Common myeloid progenitor, CD34-positive (primary cell): Measurements from ENCODE around the gene POC1A.

ENCODE experiments used
- CTCF ChIA-PET: fragments of 350-600 bp; sonication (Branson Sonifier 250); formaldehyde crosslinking; loops from one replicate; lab custom pipeline; 2021; ENCODE audit warnings: antibody characterized with exemption; lab: Charles Lee
- POLR2A ChIA-PET: fragments of 350-600 bp; sonication (Branson Sonifier 250); formaldehyde crosslinking; loops from one replicate; lab custom pipeline; 2021; ENCODE audit warnings: antibody characterized with exemption; lab: Charles Lee
- DNase-seq, 3 donors: peaks; one replicate each; pipeline versions ENCODE4 v3.0.0 to v3.0.0-alpha.2; 2013
- H3K27ac ChIP-seq, 2 experiments: 1 replicate in 1 of 2; 2 replicates in 1 of 2; pipeline ENCODE4 v1.7.0; 2013; ENCODE audit warnings: inconsistent platforms in 2 of 2, low read length in 2 of 2, mild to moderate bottlenecking in 2 of 2, low read depth in 1 of 2, moderate library complexity in 1 of 2; ENCODE audit not compliant: severe bottlenecking in 2 of 2, insufficient read depth in 1 of 2, poor library complexity in 1 of 2
- H3K27me3 ChIP-seq, 5 experiments: replicated peaks in 2 of 5; 1 replicate in 3 of 5; 2 replicates in 2 of 5; pipeline versions ENCODE4 v1.6.1 to v1.7.0; 2013; ENCODE audit warnings: low read length in 4 of 5, mild to moderate bottlenecking in 2 of 5, moderate library complexity in 2 of 5, inconsistent platforms in 1 of 5; ENCODE audit not compliant: insufficient read depth in 5 of 5, control insufficient read depth in 4 of 5
- H3K36me3 ChIP-seq, 4 experiments: 1 replicate in 2 of 4; 2 replicates in 2 of 4; pipeline versions ENCODE4 v1.6.1 to v1.7.0; 2013; ENCODE audit warnings: low read length in 3 of 4, control low read depth in 1 of 4, mild to moderate bottlenecking in 1 of 4; ENCODE audit not compliant: control insufficient read depth in 4 of 4, insufficient read depth in 4 of 4
- H3K4me1 ChIP-seq, 4 experiments: 1 replicate in 3 of 4; 2 replicates in 1 of 4; pipeline versions ENCODE4 v1.6.1 to v1.7.1; 2013; ENCODE audit warnings: low read length in 3 of 4, mild to moderate bottlenecking in 3 of 4, control low read depth in 1 of 4, inconsistent platforms in 1 of 4, moderate library complexity in 1 of 4; ENCODE audit not compliant: control insufficient read depth in 4 of 4, insufficient read depth in 4 of 4; ENCODE audit errors: control extremely low read depth in 1 of 4
- H3K4me3 ChIP-seq, 7 experiments: 1 replicate in 4 of 7; 2 replicates in 3 of 7; pipeline versions ENCODE4 v1.5.1 to v1.7.0; 2013; ENCODE audit warnings: mild to moderate bottlenecking in 7 of 7, low read length in 6 of 7, moderate library complexity in 6 of 7, inconsistent platforms in 2 of 7, low read depth in 2 of 7, control low read depth in 1 of 7; ENCODE audit not compliant: insufficient read depth in 4 of 7, control insufficient read depth in 1 of 7; ENCODE audit errors: extremely low read depth in 1 of 7
- H3K9me3 ChIP-seq, 5 experiments: 1 replicate in 4 of 5; 2 replicates in 1 of 5; pipeline versions ENCODE4 v1.6.1 to v1.7.1; 2013; ENCODE audit warnings: low read length in 4 of 5, mild to moderate bottlenecking in 2 of 5, inconsistent platforms in 1 of 5, low read depth in 1 of 5, moderate library complexity in 1 of 5; ENCODE audit not compliant: control insufficient read depth in 4 of 5, insufficient read depth in 2 of 5; ENCODE audit errors: control extremely low read depth in 1 of 5
- WGBS: methylation state at CpG from one replicate; pipeline ENCODE4 v1.1.5; 2013; ENCODE audit not compliant: insufficient coverage; 5-methylcytosine and 5-hydroxymethylcytosine counted together

Gene POC1A

GRCh38 chr3:52177701-52178042 lies 23.4 kb upstream of the POC1A start:
- Histone ChIP-seq H3K27me3 (no peaks in the 10 kb centered on the region), H3K27ac (no peak overlapping the region), H3K36me3 (no peaks in the 10 kb centered on the region), H3K9me3 (no peaks in the 10 kb centered on the region), H3K4me1 (peaks cover 0 to 12% (median 0%) of the 10 kb centered on the region in 4 experiments), H3K4me3 (no peak overlapping the region)
- WGBS, result 93% methylated on average over 4 of the region's 5 CpGs
- POLR2A ChIA-PET, result no interaction called here
- no peak for DNase-seq
- CTCF ChIA-PET, result interaction anchor here (1.0 kb wide), 1 partner anchor 8 kb away, joined by 4 read pairs; no protein-coding TSS in a partner anchor

- WGBS, result 96% methylated on average over 12 of the region's 15 CpGs
- H3K9me3 ChIP-seq, result no peaks in the 10 kb centered on the region
- CTCF ChIA-PET, result interaction anchor here (1.0 kb wide), 1 partner anchor 9 kb away, joined by 4 read pairs; no protein-coding TSS in a partner anchor
- H3K27ac ChIP-seq, result no peak overlapping the region
- POLR2A ChIA-PET, result no interaction called here
- no peaks in the 10 kb centered on the region for H3K36me3 ChIP-seq
- H3K4me3 ChIP-seq, result no peak overlapping the region
- H3K27me3 ChIP-seq, result no peaks in the 10 kb centered on the region
- no peak for DNase-seq
- peaks cover 0 to 12% (median 0%) of the 10 kb centered on the region in 4 experiments for H3K4me1 ChIP-seq
Measured at GRCh38 chr3:52176951-52177700, 22.9 kb upstream of the POC1A start.

- no peak for DNase-seq
- H3K9me3 ChIP-seq, result no peaks in the 10 kb centered on the region
- 100% methylated on average over 4 of the region's 8 CpGs for WGBS
- no peaks in the 10 kb centered on the region for H3K36me3 ChIP-seq
- POLR2A ChIA-PET, result no interaction called here
- H3K27me3 ChIP-seq, result no peaks in the 10 kb centered on the region
- H3K4me3 ChIP-seq, result no peak overlapping the region
- H3K27ac ChIP-seq, result no peak overlapping the region
- CTCF ChIA-PET, result interaction anchor here (0.6 kb wide), 1 partner anchor 57 kb away, joined by 3 read pairs; no protein-coding TSS in a partner anchor
- peaks cover 0 to 12% (median 0%) of the 10 kb centered on the region in 4 experiments for H3K4me1 ChIP-seq
Measured at GRCh38 chr3:52176180-52176752, 22.0 kb upstream of the POC1A start.

GRCh38 chr3:52175416-52176179 lies 21.4 kb upstream of the POC1A start:
- CTCF ChIA-PET, result interaction anchor here (0.6 to 1.4 kb wide), 5 partner anchors 11 to 57 kb away, joined by 3 to 4 read pairs (median 3); no protein-coding TSS in a partner anchor
- Histone ChIP-seq H3K27me3 (no peaks in the 10 kb centered on the region), H3K27ac (no peak overlapping the region), H3K4me3 (no peak overlapping the region), H3K9me3 (no peaks in the 10 kb centered on the region), H3K4me1 (peaks cover 0 to 12% (median 0%) of the 10 kb centered on the region in 4 experiments), H3K36me3 (no peaks in the 10 kb centered on the region)
- POLR2A ChIA-PET, result no interaction called here
- no peak for DNase-seq
- 96% methylated on average over 11 of the region's 14 CpGs for WGBS

GRCh38 chr3:52174896-52175295 lies 20.7 kb upstream of the POC1A start:
- Histone ChIP-seq H3K27me3 (no peaks in the 10 kb centered on the region), H3K4me3 (no peak overlapping the region), H3K9me3 (no peaks in the 10 kb centered on the region), H3K36me3 (no peaks in the 10 kb centered on the region), H3K4me1 (peaks cover 0 to 12% (median 0%) of the 10 kb centered on the region in 4 experiments), H3K27ac (no peak overlapping the region)
- WGBS, result 92% methylated on average over 9 of the region's 9 CpGs
- DNase-seq, result no peak
- POLR2A ChIA-PET, result no interaction called here
- CTCF ChIA-PET, result interaction anchor here (0.9 to 1.4 kb wide), 5 partner anchors 10 to 24 kb away, joined by 3 to 4 read pairs (median 3); no protein-coding TSS in a partner anchor

- Histone ChIP-seq H3K4me1 (peaks cover 0 to 9% (median 0%) of the 10 kb centered on the region in 4 experiments), H3K36me3 (no peaks in the 10 kb centered on the region), H3K9me3 (no peaks in the 10 kb centered on the region), H3K27me3 (no peaks in the 10 kb centered on the region), H3K27ac (no peak overlapping the region), H3K4me3 (no peak overlapping the region)
- POLR2A ChIA-PET, result no interaction called here
- CTCF ChIA-PET, result interaction anchor here (0.9 to 1.2 kb wide), 4 partner anchors 9 to 30 kb away, joined by 3 to 4 read pairs (median 4); no protein-coding TSS in a partner anchor
- WGBS, result 100% methylated on average over 1 of the region's 1 CpG
- no peak for DNase-seq
Measured at GRCh38 chr3:52173101-52173500, 18.9 kb upstream of the POC1A start.
